ENCODE results near the gene TGFBR3.

Gene TGFBR3

DNA sequence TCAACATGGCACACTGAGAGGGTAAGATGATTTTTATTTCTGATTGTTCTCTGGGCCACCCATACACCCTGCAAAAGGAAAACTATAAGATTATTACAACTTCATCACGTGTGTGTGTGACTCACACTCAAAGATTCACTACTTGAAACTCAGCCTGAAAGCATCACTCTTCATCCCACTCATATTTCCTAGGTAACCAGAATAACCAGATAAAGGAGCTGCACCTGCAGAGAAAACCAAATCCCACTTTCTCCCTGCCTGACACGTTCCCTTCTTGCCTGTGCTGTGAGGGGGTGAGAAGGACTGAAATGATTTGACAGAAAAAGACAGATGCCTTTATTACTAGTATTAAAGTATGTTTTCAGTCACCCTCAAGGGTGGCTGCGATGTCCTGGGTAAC is 131.6 kb downstream of the TGFBR3 start:
- DNase-seq, result peak in 27 of 42 donors; percentile 15 to 87 (median 48)
- intact Hi-C loops (cut with DNase I), result no loop called here

DNA sequence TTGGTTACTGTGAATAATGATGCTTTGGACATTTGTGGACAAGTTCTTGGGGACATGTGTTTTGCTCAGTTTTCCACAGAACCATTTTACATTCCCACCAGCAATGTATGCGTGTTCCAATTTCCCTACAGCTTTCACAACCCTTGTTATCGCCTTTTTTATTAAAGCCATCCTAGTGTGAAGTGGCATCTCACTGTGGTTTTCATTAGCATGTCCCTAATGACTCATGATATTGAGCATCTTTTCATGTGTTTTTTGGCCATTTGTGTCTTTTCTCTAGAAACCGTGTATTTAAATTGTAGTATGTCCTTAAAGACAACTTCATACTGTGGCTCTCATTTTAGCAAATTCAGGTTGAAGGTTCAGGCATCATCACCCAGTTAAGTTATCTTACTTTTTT is 132.1 kb downstream of the TGFBR3 start:
- intact Hi-C loops (cut with DNase I), result no loop called here

DNA sequence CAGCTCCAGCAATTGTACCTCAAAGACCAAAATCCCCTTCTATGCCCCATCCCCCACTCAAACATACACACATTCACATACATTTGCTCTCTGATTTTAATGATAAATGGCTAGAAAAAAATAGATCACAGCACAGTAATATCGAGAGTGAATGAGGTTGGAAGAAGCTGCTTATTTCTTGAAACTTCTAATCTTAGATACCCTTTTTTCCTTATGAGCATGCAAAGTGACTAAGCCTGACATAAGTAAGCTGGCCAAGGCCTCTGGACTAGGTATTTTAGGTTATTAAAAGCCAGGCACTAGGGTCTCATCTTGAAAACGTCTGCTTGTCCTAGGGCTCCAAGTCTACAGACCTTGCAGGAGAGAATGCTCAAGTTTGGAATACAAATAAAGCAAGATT is 133.6 kb downstream of the TGFBR3 start:
- DNase-seq, result no peak
- intact Hi-C loops (cut with DNase I), result no loop called here

More for the DNA sequence above, 132.1 kb downstream of the TGFBR3 start:
- no peak for DNase-seq

DNA sequence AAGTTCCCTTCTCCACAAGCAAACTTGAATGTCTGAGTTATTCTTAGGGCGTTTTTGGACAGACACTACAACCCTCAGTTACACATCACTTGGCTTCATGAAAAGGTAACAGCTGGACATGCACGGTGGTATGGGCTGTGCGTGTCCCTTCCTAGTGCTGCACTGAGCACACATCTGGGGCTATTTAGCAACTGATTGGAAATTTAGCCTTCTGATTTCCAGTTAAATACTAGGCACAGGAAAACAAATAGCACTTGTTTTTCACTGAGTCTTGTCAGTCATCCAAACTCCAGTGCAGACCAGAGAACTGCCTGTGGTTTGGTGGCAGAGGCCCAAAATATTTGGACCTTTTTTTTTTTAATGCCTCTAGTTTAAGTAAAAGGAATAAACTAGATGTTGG is 134.7 kb downstream of the TGFBR3 start:
- intact Hi-C loops (cut with DNase I), result no loop called here
- DNase-seq, result peak in 9 of 42 donors; percentile 7 to 53 (median 28)

DNA sequence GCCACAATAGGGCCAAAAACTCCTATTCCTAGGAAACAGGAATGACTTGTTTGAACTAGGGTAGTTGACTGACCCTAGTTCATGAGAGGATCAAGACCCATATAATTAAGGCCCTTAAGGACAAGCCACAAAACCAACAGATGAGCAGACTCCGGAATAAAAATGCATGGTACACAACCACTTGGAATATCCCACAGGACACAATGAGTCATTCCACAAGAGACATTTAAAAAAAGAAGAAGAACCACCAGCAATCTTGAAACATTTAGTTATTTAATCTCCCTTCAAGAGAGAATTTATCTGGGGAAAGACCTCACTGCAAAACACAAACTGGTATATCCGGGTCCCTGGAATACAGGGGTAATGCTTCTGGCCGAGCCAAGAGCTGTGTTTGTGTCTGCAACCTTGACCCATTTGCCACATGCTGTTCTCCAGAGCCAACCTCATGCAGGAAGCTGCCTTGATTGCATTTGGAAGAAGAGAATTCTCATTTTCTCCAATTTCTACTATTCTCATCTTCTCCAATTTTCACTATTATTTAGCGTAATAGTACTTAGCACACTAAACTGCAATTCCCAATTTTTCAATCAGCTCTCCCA is 135.5 kb downstream of the TGFBR3 start:
- intact Hi-C loops (cut with DNase I), result no loop called here
- no peak for DNase-seq

DNA sequence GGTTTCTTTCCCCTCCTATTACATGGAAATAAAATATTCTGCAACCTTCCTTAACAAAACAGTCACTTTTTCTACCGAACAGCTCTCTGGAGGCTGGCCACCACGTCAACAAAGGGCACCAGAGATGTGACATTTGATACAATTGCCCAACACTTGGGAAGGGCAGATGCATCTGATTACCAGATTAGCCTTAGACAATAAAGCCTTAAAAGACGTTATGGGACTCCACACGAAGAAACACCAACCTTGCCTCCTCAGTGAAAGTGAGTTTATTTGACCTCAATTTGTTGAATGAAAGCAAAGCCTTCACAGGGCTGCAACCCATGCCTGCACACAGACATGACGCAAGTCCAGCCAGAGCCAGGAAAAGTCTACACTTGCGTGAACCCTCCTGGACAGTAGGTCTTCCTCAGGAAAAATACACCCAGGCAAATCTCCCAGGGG is 136.1 kb downstream of the TGFBR3 start:
- intact Hi-C loops (cut with DNase I), result no loop called here
- DNase-seq, result no peak

DNA sequence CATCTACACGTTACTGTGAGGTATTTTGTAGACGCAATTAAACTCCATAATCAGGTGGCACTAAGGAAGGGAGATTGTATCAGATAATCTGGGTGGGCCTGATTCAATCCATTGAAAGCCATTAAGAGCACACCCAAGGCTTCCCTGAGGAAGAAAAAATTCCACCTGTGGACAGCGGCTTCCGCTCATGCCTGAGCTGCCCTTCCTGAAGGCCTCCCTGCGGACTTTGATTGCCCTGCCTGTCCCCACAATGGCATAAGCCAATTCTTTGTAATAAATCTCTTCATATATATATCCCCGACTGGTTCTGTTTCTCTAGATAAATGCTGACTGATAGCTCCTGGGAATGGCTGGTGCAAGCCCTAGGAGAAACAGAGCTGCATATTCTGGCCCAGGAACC is 138.3 kb downstream of the TGFBR3 start:
- intact Hi-C loops (cut with DNase I), result no loop called here

DNA sequence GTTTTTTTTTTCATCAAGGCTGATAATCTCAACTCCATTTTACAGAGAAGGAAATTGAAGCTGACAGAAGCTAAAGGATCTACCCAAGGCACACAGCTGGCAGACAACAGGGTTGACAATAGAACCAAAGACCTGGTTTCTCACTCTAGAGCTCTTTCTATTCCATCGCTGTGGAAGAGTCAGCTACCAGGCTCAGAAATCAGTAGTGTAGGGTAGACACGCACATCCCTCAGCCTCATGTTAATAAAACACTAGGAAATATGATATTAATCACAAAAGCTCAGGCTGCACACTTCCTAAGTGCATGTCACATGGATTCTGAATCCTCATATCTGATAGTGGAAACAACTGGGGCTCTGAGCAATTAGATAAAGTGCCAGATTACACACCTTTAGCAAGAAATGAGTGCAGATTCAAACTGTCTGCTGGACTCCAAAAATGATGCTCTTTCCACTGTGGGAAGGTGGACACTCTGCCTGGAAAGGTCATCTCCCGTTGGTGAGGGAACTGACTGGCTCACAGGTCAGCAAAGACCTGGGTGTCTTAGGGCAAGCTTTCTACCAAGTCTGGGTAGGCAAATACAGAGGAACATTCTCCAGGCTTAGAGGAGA is 139.1 kb downstream of the TGFBR3 start:
- intact Hi-C loops (cut with DNase I), result no loop called here
- no peak for DNase-seq

More for the DNA sequence above, 138.3 kb downstream of the TGFBR3 start:
- DNase-seq, result no peak

DNA sequence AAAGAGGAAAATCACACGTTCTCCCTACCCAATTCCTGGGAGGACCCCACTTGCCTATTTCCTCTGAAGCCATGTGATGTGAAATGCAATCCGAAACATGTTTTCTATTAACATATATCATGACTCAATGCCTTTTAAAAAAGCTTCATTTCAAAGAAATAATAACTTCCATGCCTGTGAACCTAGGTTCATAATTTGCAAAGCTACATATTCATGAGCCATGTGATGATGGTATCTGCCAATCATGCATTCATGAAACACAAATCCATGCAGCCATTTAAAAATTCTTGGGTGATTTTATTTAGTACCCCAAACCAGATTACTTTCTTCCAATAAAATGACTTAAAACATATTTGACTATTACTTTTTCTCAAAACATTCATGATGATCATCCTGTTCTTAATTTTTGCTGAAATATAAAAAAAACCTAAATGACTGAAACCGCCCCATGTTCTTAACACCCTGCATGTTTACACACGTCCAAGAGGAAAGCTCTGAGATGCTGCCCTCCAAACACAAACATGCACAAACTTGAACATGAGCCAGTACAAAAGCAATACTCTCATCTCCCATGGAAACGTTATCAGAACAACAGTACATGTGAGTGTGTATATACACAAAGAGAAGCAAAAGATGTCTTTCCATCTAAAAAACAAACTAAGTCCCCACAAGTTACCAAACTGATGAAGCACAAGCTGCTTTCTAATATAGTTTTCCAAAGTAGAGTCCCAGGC is 140.1 kb downstream of the TGFBR3 start:
- intact Hi-C loops (cut with DNase I), result no loop called here
- DNase-seq, result no peak

DNA sequence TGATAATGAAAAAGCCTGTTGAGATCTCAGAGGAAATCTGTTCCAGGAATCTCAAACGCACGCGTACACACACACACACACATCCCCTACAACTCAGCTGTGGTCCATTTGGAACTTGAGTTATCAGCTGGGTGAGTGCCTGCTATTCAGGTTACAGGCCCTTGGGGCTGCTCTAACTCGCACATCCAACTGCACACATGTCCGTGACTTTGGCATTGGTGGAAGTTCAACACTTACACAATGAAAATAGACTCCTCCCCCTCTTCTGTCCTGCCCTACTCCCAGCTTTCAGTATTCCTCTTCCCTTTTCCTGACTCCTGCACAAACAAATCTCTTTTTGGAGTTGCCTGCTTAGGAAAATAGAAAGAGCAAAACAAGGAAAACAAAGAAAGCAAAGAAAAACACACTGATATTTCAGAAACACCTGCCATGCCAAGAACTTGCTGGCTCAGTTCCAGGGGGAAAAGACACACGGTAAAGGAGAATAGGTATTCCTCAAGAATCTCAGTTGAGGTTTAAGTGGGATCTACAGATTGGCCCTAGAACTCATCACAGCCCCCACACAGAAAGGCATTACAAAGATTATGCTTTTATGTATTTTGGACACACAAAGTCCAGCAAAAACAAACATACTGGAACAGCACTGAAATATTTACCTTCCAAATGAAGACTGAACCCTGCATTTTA is 140.9 kb downstream of the TGFBR3 start:
- DNase-seq, result no peak
- intact Hi-C loops (cut with DNase I), result no loop called here

DNA sequence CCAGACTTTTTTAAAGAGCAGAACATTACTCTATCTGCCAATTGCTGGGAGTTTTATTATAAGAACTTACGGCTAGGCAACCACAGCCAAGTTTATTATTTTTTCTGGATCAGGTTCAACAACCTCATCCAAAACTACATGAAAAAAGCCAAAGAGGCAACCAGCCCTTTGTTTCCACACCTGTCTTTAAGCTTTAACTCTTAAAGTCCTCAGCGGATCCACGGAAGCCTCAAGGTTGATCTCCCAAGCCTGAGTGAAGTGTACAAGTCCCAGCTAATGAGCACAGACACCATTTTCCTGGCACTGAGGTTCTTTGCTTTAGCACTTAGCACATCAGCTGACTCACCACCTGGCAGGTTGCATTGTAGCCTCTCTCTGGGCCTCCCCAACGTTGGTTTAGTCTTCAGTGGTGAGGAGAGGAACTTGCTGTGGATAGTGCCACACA is 143.1 kb downstream of the TGFBR3 start:
- intact Hi-C loops (cut with DNase I), result no loop called here
- no peak for DNase-seq

DNA sequence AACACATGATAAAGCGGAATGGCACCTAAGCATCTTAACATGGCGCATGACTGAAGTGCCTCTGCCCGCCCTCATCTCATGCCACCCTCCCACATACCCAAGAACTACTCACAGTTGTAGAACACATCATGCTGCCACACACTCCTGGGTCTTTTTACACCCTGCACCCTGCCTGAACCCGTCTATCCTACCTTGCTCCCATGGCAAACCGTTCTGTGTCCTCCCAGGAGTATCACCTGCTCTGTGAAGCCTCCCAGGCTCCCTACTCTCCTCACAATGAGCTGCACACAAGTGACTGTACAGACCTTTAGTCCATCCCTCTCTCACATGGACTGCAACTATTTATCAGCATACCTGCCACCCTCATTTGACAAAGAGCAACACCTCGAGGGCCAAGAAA is 144.0 kb downstream of the TGFBR3 start:
- no peak for DNase-seq
- intact Hi-C loops (cut with DNase I), result no loop called here

DNA sequence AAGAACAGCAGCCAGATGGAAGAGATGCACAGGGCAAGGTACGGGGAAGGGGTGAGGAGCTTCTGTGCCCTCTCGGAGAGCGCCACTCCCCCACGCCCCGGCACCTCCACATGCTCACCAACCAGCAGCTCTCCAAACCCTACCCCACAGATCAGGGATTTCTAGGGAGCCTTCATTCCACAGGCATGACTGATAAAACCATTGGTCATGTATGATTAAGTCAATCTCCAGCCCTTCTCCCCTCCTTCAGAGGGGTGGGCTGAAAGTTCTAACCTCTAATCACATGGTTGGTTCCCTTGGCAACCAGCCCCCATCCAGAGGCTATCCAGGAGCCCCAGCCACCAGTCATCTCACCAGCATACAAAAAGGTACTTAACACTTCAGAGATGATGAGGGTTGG is 144.7 kb downstream of the TGFBR3 start:
- intact Hi-C loops (cut with DNase I), result no loop called here
- no peak for DNase-seq

DNA sequence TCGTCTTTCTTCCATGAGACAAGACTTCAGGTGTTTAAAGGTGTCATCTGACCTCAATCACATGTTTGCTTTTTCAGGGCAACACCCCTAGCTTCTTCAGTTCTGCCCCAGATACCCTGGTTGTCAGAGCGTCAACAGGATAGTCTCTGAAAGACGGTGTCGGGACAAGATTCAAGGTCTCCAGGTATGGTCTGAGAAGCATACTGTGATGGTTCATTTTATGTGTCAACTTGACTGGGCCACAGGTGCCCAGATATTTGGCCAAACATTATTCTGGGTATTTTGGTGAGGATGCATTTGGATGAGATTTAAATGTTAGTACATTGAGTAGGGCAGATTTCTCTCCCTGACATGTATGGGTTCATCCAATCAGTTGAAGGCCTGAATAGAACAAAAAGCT is 148.3 kb downstream of the TGFBR3 start:
- intact Hi-C loops (cut with DNase I), result no loop called here

DNA sequence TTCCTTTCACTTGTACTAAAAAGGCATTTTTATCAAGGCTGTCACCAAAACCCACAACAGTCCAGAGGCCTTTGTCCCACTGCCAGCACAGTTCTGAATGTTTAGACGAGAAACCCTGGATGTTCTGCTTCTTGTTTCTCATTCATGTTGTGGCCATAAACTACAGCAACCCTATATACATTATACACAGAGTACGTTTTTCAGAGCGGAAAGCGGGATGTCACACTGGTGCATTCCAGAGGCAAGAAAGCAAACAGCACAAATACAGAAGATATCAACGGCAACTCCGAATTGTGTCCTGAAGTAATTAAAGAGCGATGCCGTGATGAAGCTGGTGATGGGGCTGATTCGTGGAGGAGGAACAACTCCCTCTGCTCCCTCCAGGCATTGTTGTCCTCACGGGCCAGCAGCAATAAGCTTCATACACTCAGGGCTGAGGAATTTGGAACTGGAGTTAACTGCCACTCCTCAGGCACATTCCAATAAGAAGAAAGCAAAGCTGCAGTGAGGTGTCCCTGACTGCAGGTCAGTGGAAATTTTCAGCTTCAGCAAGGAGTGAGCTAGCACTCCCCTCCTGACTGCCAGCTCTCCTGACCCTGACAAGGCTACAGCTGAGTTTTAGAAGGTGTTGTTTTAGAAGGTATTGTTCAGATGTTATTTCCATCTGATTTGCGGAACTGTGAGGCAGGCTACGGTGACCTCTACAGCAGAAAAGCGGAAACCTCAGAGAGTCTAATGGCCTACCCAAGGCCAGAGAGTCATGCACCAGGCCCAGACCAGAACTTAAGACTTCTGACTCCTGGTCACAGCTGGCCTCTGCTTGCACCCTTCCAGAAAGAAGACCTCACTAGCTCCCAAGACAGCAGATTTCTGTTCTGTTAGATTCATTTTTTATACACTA is 149.0 kb downstream of the TGFBR3 start:
- intact Hi-C loops (cut with DNase I), result no loop called here
- no peak for DNase-seq

More for the DNA sequence above, 148.3 kb downstream of the TGFBR3 start:
- no peak for DNase-seq

DNA sequence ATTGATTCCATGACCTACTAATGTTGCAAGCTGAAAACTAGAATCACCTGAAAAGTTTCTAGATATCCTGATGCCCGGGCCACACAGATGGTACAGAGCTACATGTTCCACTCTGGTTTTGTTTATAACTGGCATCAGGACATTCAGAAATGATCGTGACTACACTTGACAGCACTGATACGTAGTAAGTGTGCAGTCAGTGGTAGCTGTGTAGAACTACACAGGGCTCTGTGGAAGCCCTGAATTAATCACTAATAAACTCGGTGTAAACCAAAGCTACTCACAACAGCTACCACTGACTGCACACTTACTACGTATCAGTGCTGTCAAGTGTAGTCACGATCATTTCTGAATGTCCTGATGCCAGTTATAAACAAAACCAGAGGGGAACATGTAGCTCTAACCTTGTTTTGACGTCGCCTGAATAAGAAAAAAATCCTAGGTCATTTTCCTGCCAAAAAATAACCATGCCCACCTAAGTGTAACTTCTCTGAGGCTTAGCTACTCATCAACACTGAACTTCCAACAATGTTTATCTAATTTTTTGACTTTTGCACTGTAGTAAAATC is 149.7 kb downstream of the TGFBR3 start:
- DNase-seq, result no peak
- intact Hi-C loops (cut with DNase I), result no loop called here

DNA sequence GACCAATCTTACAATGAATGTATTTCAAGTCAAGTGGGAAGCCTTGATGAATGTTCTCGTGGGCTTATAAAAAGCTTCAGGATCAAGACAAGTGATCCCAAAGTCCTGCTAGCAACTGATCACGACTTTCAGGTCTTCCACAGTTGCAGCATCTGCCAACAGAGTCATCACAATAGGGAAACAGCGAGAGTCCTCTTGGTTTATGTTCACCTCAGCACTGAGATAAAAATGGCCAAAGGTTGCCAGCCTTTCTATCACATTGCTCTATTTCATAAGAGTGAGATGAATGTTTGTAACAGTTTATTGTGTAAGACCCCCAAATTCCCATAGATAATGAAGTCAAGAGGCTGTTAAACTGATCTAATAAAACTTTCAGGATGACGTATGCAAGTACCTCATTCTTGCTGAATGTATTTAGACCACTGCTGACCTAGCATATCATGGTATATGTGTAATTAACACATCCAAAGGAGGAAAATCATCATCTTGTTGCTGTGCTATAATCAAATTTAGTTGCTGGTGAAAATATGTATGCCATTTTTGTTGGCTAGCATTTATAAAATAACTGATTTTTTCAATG is 150.6 kb downstream of the TGFBR3 start:
- DNase-seq, result no peak
- intact Hi-C loops (cut with DNase I), result no loop called here

DNA sequence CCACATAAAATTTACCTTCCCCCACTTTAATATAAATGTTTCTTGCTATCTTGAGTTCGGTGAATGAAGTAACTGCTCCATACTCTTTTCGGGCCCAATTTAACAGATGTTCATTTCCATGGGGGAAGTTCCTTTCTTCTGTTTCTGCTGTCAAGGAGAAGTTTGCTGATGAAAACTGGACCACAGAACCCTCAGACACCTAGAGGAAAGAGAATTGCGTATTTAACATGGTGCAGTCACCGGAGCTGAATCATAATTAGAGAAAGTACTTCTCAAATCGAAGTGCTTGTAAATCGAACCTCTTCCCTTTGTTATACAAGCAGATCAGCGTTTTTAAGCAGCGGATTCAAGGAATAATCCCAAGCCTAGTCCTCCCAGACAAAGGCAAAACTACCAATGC is 151.2 kb downstream of the TGFBR3 start:
- intact Hi-C loops (cut with DNase I), result no loop called here
- DNase-seq, result no peak
